T-helper 2 cell treated with Interferon-gamma antibody and Interleukin-4, amounts not matched to agents 100 ng/mL and 5 ng/mL, for 36 hours (primary cell): ENCODE measurements around the gene ZNF394. TPM values are rescaled to one million over a fixed set of nuclear protein-coding genes. Genes with fewer than 3 reads are reported as not detected.
"Not testable (repeated sequence)": the region's sequence is repeated elsewhere in the genome, so short reads cannot be mapped to it uniquely, and the experiment has no call there.

Experiments
- intact Hi-C: fragments of 100-400 bp; cut with micrococcal nuclease; formaldehyde crosslinking; loops from one replicate; pipeline ENCODE4 v1.15.1; 2023
- total RNA-seq: library from RNA; stranded (reverse); gene quantifications from 2 replicates; pipeline ENCODE4 v1.2.3, GENCODE V29; 2022

ZNF394 gene
- total RNA-seq: 47.7 and 48.5 TPM in 2 replicates

DNA sequence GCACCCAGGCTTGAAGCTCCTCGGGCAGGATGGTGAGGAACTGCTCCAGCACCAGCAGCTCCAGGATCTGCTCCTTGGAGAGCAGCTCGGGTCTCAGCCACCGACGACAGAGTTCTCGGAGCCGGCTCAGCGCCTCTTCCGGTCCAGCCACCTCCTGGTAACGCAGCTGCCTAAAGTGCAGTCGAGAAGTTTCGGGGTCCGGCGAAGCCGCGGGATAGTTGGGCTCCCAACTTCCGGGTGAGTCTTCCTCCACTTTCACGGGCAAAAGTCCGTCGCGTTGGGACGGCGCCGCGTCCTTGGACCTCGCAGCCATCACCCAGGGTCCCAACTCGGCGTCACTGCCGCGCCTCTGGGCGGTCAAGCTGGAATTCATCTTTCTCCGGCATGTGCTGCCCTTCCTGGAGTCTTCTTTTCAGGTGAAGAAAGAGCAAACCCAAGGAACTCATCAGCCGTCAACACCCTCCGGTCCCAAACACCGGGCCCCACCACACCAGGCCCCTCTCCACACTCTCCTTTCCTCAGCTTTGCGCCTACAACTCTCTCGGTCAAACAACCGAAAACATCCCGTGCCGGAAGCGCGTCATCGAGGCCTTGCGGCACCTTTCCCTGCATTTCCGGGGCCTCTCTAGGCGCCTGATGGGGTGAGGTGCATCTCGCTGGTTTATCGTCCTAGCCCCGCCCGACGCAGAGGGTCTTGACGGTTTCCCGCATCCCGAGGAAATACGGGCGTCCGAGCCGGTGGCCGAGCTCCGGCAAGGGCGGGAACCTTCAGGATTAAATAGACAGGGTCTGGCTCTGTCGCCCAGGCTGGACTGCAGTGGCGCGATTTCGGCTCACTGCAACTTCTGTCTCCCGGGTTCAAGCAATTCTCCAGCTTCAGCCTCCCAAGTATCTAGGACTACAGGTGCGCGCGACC, at the start of gene ZNF394:
ZNF394 (minus strand) TSS at position 561 of the 916 bp plus-strand sequence; CDS start at position 373, 188 bp downstream.
- intact Hi-C loops: loop anchor here (1.0 to 5.0 kb wide), 5 partner anchors 28 to 582 kb away; partner anchors contain the start of genes FAM200A, ZNF3, ZNF655 and ZNF789

DNA sequence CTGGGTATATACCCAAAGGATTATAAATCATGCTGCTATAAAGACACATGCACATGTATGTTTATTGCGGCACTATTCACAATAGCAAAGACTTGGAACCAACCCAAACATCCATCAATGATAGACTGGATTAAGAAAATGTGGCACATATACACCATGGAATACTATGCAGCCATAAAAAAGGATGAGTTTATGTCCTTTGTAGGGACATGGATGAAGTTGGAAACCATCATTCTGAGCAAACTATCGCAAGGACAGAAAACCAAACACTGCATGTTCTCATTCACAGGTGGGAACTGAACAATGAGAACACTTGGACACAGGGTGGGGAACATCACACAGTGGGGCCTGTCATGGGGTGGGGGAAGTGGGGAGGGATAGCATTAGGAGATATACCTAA, 49.5 kb upstream of the ZNF394 start:
- intact Hi-C loops: not testable (repeated sequence)

DNA sequence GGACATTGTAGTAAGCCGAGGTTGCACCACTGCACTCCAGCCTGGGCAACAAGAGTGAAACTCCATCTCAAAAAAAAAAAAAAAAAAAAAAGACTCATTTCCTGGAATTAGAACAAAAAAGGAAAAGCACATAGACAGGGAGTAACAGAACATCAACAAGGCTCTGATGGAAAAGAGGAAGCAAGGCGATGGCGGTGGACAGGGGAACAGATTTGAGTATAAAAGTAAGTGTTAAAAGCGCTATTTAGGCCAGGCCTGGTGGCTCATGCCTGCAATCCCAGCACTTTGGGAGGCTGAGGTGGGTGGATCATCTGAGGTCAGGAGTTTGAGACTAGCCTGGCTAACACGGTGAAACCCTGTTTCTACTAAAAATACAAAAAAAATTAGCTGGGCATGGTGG, 45.2 kb upstream of the ZNF394 start:
- intact Hi-C loops: not testable (repeated sequence)

DNA sequence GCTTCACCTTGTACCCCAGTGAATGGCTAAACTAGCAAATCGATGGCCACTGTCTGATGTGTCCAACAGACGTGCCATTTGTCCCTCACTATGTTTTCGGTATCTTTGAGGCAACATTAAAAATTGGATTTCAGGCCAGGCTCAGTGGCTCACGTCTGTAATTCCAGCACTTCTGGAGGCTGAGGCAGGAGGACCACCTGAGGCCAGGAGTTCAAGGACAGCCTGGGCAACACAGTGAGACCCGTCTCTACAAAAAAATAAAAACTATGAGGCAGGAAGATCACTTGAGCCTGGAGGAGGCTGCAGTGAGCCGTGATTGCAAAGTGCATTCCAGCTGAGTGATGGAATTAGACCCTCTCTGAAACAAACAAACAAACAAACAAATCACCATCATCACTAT, 43.8 kb upstream of the ZNF394 start:
- intact Hi-C loops: no loop called here

DNA sequence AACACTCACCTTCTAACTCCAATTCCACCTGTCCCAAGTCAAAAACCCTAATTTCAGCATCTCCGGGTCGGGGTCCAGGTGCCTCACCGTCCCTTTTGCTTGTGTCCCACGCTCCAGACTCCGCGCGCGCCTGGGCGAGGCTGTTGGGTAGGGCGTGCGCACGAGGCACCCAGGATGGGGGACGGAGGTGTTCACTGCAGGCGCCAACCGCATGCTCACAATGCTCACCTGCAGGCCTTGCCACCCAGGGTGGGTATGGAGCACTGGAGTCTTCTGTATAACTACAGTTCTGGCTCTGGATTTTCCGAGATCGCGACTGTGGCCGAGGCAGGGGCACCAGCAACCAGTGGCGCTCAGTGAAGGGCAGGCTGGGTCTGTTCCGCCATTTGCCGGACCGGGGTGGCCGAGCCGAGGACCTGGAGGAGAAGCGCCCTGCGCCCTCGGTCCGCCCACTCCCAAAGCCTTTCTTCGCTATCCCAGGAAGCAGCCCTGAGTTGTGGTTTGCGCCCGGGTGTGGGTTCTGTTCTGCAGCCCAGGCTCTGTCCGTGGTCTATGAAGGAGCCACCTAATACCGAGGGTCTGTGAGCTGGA, 43.1 kb upstream of the ZNF394 start:
- intact Hi-C loops: no loop called here

DNA sequence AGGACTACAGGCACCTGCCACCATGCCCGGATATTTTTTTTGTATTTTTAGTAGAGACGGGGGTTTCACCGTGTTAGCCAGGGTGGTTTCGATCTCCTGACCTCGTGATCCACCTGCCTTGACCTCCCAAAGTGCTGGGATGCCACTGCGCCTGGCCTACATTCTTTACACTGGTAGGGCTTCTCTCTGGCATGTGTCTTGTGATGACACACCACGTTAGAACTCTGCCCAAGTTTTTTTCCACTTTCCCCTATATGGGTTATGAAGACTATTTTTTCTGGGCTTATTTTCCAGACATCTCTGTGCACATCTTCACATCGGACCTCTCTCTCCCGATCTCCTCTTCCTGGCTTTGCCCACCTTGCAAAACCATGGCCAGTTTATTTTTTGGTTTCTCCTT, 41.1 kb upstream of the ZNF394 start:
- intact Hi-C loops: no loop called here

DNA sequence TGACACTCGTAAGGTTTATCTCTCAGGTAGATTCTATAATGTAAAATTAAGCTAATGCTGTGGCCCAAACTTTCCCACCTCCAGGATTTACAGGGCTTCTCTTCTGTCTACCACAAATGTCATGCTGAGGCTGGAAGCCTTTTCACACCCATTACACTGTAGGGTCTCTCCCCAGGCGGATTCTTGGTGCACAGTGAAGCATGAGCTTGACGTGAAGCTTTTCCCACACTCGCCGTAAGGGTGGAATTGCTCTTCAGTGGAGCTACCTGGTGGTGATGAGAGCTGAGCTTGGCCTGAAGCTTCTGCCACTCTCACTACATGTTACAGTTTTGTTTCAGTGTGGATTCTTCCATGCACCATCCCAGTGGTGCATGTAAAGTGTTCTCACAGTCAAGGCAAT, 40.5 kb upstream of the ZNF394 start:
- intact Hi-C loops: no loop called here

DNA sequence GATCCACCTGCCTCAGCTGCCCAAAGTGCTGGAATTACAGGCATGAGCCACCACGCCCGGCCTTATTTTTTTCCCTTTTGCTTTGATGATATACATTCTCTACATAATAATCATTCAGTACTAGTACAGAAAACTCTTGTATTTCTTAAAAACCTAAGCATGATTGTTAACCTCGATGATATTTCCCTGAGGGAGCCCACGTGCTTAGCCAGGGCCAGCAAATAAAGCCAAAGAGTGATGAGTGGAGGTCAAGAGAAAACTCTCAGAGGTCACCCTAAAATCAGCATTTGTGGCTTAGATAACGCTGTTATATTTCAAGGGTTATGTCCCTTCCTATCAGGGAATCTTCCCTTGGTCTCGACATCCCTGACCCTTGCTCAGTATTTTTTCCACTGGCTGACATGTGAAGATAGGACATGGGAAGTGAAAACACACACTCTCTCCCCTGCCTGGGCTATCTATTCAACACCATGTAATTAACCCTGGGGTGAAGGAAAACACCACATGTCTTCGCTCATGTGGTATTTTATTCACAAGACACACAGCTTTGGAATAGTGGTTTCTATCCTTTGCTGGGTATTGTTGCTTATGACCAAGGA, 39.2 kb upstream of the ZNF394 start:
- intact Hi-C loops: no loop called here

DNA sequence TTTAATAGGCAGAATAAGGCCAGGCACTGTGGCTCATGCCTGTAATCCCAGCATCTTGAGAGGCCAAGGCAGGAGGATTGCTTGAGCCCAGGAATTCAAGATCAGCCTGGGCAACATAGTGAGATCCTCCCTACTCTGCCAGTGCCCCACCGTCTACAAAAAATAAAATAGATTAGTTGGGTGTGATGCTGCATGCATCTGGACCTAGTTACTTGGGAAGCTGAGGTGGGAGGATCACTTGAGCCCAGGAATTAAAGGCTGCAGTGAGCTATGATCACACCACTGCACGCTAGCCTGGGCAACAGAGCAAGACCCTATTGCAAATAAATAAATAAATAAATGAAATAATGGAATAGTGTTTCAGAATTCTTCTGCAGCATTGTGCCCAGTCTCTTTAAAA, 35.6 kb upstream of the ZNF394 start:
- intact Hi-C loops: no loop called here

DNA sequence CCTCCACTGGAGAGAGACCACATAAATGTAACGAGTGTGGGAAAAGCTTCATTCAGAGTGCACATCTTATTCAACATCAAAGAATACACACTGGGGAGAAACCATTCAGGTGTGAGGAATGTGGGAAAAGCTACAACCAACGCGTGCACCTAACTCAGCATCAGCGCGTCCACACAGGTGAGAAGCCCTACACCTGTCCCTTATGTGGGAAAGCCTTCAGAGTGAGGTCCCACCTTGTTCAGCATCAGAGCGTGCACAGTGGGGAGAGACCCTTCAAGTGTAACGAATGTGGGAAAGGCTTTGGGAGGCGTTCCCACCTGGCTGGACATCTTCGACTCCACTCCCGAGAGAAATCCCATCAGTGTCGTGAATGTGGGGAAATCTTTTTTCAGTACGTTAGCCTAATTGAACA, 31.3 kb upstream of the ZNF394 start:
- intact Hi-C loops: no loop called here

DNA sequence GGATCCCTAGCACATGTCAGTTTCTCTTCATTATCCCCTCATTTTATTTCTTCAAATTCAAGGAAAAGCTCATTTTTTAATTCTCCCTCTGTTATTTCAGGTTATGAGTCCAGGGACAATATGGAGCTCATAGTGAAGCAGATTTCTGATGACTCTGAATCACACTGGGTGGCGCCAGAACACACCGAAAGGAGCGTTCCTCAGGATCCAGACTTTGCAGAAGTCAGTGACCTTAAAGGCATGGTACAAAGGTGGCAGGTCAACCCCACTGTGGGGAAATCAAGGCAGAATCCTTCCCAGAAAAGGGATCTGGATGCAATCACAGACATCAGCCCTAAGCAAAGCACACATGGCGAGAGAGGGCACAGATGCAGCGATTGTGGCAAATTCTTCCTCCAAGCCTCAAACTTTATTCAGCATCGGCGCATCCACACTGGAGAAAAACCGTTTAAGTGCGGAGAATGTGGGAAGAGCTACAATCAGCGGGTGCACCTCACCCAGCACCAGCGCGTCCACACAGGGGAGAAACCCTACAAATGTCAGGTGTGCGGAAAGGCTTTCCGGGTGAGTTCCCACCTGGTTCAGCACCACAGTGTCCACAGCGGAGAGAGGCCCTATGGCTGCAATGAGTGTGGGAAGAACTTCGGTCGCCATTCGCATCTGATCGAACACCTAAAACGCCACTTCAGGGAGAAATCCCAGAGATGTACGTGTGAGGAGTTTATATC, 25.8 kb upstream of the ZNF394 start:
- intact Hi-C loops: no loop called here

DNA sequence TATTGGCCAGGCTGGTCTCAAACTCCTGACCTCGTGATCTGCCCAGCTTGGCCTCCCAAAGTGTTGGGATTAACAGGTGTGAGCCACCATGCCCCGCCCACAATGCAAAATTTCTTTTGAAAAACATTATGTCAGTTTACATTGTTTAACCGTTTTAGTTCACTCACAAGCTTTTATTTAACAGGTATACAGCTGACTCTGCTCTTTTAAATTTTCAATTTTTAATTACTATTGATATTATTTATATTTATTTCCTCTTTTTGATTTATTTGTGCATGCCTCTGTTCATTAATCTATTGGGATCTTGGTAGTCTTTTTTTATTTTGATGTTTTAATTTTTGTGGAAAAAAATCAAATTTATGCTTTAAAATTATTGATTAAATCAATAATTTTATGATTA, 21.3 kb upstream of the ZNF394 start:
- intact Hi-C loops: no loop called here

DNA sequence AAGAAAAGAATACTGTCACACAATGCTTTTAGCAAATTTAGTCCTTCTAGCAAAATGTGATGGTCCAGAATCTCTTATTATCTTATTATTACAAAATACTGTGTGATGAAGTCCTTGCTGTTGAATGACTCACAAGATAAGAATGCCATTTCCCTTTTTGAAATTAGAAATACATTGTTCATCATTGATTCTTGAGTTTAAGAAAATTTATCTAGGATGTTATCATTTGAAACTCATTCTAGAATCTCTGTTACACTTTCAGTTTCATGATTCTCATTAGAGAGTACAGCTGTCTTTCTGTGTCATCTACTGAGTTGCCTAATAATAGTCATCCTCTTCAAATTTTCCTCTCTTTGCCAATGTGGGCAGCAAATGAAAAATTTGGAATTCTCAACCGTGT, 14.0 kb upstream of the ZNF394 start:
- intact Hi-C loops: no loop called here

DNA sequence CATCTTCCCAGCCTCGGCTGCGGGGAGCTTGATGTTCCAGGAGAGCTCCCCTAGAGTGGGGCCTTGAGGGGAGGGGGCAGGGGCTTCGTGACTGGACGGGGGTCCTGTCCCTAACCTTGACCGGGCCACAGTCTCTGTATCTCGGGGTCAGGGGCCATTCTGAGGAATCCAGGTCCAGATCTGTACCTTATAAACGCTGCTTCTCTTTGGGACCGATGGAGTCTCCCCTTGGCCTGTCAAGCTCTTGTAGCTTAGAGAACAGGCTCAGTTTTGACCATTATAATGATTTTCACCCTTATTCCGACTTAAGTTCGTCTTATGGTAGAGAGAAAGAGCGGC, 5.2 kb upstream of the ZNF394 start:
- intact Hi-C loops: loop anchor here (1.0 to 5.0 kb wide), 5 partner anchors 66 to 924 kb away; partner anchors contain the start of genes CPSF4, MEPCE, PTCD1 and SMURF1

DNA sequence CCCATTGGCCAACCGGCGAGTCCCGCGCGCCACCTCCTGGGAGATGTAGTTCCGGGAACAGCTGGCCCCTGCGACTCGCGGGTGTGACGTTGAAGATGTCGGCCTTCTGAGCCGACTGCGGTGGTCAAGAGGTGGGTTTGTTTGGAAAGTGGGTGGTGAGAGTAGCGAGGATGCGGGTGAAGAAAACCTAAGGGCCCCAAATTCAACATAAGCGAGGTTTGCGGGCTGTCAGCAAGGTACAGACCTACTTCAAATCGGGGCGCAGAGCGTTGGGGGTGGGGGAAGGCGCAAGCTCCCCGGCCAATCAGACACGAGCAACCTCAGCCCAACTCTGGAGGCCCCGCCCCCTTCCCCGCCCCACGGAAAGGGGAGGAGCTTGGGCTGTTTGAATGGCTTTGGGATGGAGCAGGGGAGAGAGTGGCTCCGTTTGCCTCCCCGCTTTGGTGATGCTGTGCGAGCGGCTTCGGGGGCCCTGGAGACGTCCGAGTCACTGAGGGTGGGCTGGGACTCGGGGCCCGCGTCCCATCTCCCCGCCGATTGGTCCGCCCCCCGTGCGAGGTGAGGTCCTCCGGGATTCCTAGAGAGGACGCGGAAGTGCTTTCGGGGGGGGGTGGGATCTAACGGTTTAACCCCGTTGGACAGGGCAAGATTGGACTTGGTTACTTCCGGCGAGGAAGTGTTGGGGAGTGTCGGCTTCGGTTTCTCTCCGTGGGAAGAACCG, 4.7 kb upstream of the ZNF394 start, which contains the start of gene ZKSCAN5:
ZKSCAN5 (plus strand) TSS at position 60 of the 721 bp plus-strand sequence. CDS start 1,383 bp downstream, outside the sequence.
- intact Hi-C loops: loop anchor here (1.0 to 5.0 kb wide), 9 partner anchors 32 to 924 kb away; partner anchors contain the start of genes BUD31, CPSF4, MEPCE and PDAP1

DNA sequence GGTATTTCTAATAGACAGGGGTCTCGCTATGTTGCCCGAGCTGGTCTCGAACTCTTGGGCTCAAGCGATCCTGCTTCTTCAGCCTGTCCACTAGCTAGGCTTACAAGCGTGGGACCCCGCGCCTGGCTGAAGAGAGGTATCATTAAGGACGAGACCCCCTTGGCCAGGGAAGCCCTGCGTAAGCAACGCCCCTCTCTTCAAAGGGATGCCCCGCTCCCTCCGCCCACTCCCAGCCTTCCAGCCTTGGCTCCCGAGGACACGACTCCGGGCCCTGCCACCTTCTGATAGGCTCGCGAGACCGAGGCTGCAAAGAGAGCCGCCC, 4.2 kb upstream of the ZNF394 start:
- intact Hi-C loops: loop anchor here (1.0 to 5.0 kb wide), 7 partner anchors 32 to 925 kb away; partner anchors contain the start of genes BUD31, CPSF4, MEPCE and PDAP1

DNA sequence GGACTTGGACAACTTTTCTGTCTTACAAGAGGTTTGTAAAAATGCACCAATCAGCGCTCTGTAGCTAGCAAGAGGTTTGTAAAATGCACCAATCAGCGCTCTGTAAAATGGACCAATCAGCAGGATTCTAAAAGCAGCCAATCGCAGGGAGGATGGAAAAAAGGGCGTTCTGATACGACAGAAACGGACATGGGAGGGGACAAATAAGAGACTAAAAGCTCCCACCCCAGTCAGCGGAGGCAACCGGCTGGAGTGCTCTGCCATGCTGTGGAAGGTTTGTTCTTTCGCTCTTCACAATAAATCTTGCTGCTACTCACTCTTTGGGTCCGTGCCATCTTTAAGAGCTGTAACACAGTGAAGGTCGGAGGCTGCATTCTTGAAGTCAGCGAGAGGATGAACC, 1.2 kb upstream of the ZNF394 start:
- intact Hi-C loops: loop anchor here (5.0 kb wide), 1 partner anchor 581 kb away; the partner anchor contains the start of gene ZNF3

DNA sequence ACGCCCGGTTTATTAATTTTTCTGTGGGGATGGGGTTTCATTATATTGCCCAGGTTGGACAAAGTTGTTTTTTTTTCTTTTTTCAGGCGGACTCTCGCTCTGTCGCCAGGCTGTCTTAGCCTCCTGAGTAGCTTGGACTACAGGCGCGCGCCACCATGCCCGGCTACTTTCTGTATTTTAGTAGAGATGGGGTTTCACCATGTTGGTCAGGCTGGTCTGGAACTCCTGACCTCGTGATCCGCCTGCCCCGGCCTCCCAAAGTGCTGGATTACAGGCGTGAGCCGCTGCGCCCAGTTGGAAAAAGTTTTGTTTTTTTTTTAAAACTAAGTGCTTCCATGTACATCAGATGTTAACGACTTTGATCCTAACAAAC, 542 bp upstream of the ZNF394 start:
- intact Hi-C loops: loop anchor here (1.0 to 5.0 kb wide), 4 partner anchors 28 to 582 kb away; partner anchors contain the start of genes ZNF3, ZNF655, ZNF789 and ZSCAN25

DNA sequence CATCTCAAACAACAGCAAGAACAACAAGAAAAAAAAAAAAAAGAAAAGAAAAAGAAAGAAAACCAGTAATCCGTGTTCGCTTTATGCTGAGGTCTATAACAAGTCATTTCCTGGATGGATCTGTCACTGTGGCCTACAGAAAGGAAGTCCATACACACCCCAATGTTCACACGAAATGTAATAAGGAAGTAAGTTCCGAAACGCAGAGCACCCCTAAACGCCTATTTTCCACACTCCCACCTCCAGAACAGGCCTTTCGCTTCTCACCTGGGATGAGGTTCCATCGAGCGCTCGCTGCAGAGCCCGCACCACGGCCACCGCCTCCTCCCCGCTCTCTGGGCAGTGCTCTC, 735 bp downstream of the ZNF394 start:
- intact Hi-C loops: loop anchor here (1.0 kb wide), 1 partner anchor 53 kb away; the partner anchor contains the start of gene FAM200A

DNA sequence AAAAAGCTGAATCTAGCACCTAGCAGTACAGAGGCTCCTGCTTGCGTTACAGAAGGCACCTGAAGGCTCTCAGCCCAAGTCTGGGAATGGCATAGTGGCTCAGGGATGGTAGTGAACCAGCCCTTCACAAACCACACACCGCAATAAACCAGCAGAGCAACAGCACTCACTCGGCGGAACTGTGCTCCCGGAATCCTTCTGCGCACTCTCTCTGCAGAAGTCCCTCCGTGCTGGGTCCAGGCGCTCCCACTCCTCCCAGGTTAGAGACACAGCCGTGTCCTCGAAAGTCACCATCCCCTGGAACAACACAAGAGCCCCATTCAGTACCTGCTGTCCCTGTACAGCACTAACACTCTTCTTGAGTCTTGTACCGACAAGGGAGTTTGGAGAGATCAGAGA, 1.5 kb downstream of the ZNF394 start:
- intact Hi-C loops: no loop called here
